SU-DHL-6 (cell line): ENCODE results near the gene PLXNA2.

Source experiments
- H2AFZ ChIP-seq: fragments of 200-600 bp; sonication (generic); 2 replicates; pipeline ENCODE4 v1.6.1; 2014; ENCODE audit warnings: low read depth, mild to moderate bottlenecking, moderate library complexity, mixed read lengths, antibody characterized with exemption, low read length; ENCODE audit not compliant: severe bottlenecking
- H3F3A ChIP-seq: fragments of 200-600 bp; shearing (Covaris generic); 2 replicates; pipeline ENCODE4 v1.6.0; 2016; ENCODE audit warnings: antibody characterized with exemption, mild to moderate bottlenecking; ENCODE audit not compliant: insufficient read depth
- H3K27ac ChIP-seq: fragments of 200-600 bp; sonication (generic); 2 replicates; pipeline ENCODE4 v1.5.1; 2016; ENCODE audit warnings: low read depth, mild to moderate bottlenecking, low read length, moderate library complexity, mixed read lengths
- H3K27me3 ChIP-seq: fragments of 200-600 bp; sonication (generic), shearing (Covaris generic); 2 replicates; pipeline ENCODE4 v1.6.0; 2014; ENCODE audit warnings: mild to moderate bottlenecking, low read length
- H3K36me3 ChIP-seq: fragments of 200-600 bp; sonication (generic); 2 replicates; pipeline ENCODE4 v1.6.1; 2014; ENCODE audit warnings: mild to moderate bottlenecking, low read length, mixed read lengths
- H3K4me2 ChIP-seq: fragments of 300-600, 200-600 bp; shearing (Covaris generic), sonication (generic); 2 replicates; pipeline ENCODE4 v1.6.0; 2014; ENCODE audit warnings: low read length, low read depth, mild to moderate bottlenecking; ENCODE audit not compliant: poor library complexity, severe bottlenecking
- H3K4me3 ChIP-seq: fragments of 200-600 bp; sonication (generic); 2 replicates; pipeline ENCODE4 v1.5.1; 2014; ENCODE audit warnings: antibody characterized with exemption, low read length, mild to moderate bottlenecking, mixed read lengths; ENCODE audit not compliant: insufficient read depth, poor library complexity, severe bottlenecking
- H3K79me2 ChIP-seq: fragments of 200-600 bp; sonication (generic); 2 replicates; pipeline ENCODE4 v1.6.1; 2014; ENCODE audit warnings: mild to moderate bottlenecking, low read length, moderate library complexity; ENCODE audit not compliant: insufficient read depth
- H3K9ac ChIP-seq: fragments of 200-600 bp; sonication (generic); 2 replicates; pipeline ENCODE4 v1.7.0; 2014; ENCODE audit warnings: mild to moderate bottlenecking, low read length
- H3K9me2 ChIP-seq: fragments of 200-600 bp; sonication (generic); replicated peaks from 2 replicates; pipeline ENCODE4 v1.6.1; 2014; ENCODE audit warnings: low read length; ENCODE audit not compliant: insufficient read depth
- H3K9me3 ChIP-seq: fragments of 200-600 bp; sonication (generic); 2 replicates; pipeline ENCODE4 v1.6.1; 2014; ENCODE audit warnings: low read length, mixed read lengths; ENCODE audit not compliant: insufficient read depth
- H4K20me1 ChIP-seq: fragments of 200-600 bp; sonication (generic); 2 replicates; pipeline ENCODE4 v1.6.1; 2014; ENCODE audit warnings: low read depth, mild to moderate bottlenecking, antibody characterized with exemption, low read length, moderate library complexity, mixed read lengths
- CTCF ChIP-seq: fragments of 200-600 bp; sonication (generic); IDR thresholded peaks from one replicate; pipeline ENCODE4 v1.5.1; 2017; ENCODE audit warnings: antibody characterized with exemption, mild to moderate bottlenecking, low read length, moderate library complexity; ENCODE audit not compliant: insufficient read depth, poor library complexity, severe bottlenecking
- EZH2phosphoT487 ChIP-seq: fragments of 200-600 bp; sonication (generic), shearing (Covaris generic); conservative IDR thresholded peaks from 2 replicates; pipeline ENCODE4 v1.6.1; 2018; ENCODE audit warnings: mild to moderate bottlenecking, antibody characterized with exemption, low read length, moderate library complexity, mixed read lengths

The PLXNA2 gene

DNA sequence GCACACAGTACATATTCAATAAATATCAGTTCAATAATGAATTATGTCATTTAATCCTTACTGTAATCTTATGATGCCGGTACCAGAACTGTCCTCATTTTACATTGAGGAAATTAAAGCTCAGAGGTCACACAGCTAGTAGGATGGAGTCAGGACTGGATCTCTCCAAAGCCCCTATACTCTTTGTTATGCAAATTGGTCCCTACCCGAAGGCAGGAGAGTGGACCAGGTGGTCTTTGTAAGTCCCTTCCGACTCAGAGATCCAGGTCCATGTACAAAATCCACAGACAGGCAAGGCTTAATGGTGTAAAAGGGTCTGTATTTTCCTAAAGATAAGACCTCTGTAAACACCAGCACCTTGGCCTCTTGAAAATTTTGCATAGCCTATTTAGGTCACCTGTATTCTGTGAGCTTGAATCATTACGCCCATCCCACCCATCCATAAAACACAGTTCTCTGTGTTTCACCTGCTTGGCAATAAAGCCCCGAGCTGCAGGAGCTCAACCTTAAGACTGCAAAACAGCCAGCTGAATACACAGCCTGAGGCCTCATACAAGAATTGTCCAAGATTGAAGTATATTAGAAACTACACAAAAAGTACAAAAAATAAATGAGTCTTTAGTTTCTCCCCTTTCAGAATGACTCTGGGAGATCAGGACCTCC lies 41.7 kb downstream of the PLXNA2 start:
- H3K27ac ChIP-seq: no peak overlapping the region
- H3K79me2 ChIP-seq: no peaks in the 10 kb centered on the region
- H3K4me2 ChIP-seq: no peak overlapping the region
- H3K9me3 ChIP-seq: no peaks in the 10 kb centered on the region
- no peaks in the 10 kb centered on the region for H3K9me2 ChIP-seq
- H3F3A ChIP-seq: no peaks in the 10 kb centered on the region
- no peaks in the 10 kb centered on the region for H4K20me1 ChIP-seq
- H3K9ac ChIP-seq: no peak overlapping the region
- no peak overlapping the region for H2AFZ ChIP-seq
- no peak overlapping the region for H3K4me3 ChIP-seq
- H3K27me3 ChIP-seq: no peaks in the 10 kb centered on the region
- TF ChIP-seq EZH2phosphoT487 (no peak), CTCF (no peak)
- H3K36me3 ChIP-seq: no peaks in the 10 kb centered on the region

DNA sequence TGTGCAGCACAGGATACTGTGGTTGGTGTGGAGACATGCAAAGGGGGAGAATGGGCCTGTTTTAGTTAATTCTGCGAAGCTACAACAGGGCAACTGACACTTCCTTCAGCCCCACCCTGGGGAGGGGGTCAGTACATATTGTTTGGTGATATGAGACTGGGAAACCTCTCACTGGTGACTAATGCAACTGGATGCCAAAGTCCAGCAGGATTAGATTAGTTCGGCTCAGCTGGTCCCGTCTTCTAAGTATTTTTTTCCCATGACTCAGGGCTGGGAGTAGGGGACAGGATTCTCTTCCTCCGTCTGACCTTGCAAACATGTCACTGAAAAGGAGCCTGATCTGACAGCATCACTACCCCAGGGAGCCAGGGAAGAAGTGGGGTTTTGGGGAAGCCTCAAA lies 43.0 kb downstream of the PLXNA2 start:
- Histone ChIP-seq H3K79me2 (no peaks in the 10 kb centered on the region), H3K9ac (no peak overlapping the region), H3F3A (no peaks in the 10 kb centered on the region), H3K9me3 (no peaks in the 10 kb centered on the region), H3K36me3 (no peaks in the 10 kb centered on the region), H3K27me3 (no peaks in the 10 kb centered on the region), H3K4me3 (no peak overlapping the region), H3K4me2 (no peak overlapping the region), H3K27ac (no peak overlapping the region), H2AFZ (no peak overlapping the region), H4K20me1 (no peaks in the 10 kb centered on the region), H3K9me2 (no peaks in the 10 kb centered on the region)
- TF ChIP-seq EZH2phosphoT487: no peak
- no peak for TF ChIP-seq CTCF

DNA sequence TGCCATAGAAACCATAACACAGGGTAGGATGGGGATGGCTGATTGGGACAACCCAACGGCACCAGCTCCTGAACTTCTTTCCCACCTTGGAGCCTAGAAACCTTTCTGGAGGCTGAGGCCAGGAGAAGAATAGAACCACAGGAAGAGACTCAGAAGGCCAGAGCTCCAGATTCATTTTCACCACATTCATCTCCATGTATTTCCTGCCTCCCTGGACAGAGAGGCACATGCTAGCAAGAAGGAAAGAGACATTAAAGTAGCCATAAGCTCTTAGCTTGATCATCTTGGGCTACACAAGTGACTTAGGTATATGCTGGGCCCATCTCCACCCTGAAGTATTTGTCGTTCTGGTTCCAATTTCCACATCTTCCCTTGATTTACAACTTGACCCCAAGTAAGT lies 44.1 kb downstream of the PLXNA2 start:
- Histone ChIP-seq H3K27me3 (no peaks in the 10 kb centered on the region), H3K36me3 (no peaks in the 10 kb centered on the region), H3K9me3 (no peaks in the 10 kb centered on the region), H3F3A (no peaks in the 10 kb centered on the region), H3K4me2 (no peak overlapping the region), H3K9ac (no peak overlapping the region), H3K27ac (no peak overlapping the region), H4K20me1 (no peaks in the 10 kb centered on the region), H3K79me2 (no peaks in the 10 kb centered on the region), H3K9me2 (no peaks in the 10 kb centered on the region), H2AFZ (no peak overlapping the region), H3K4me3 (no peak overlapping the region)
- TF ChIP-seq CTCF (no peak), EZH2phosphoT487 (no peak)
